Measurements from ENCODE around the gene CEP128.

Gene CEP128

GRCh38 chr14:80901260-80901659 is 40.3 kb downstream of the CEP128 start:
- DNase-seq, result no peak

DNA sequence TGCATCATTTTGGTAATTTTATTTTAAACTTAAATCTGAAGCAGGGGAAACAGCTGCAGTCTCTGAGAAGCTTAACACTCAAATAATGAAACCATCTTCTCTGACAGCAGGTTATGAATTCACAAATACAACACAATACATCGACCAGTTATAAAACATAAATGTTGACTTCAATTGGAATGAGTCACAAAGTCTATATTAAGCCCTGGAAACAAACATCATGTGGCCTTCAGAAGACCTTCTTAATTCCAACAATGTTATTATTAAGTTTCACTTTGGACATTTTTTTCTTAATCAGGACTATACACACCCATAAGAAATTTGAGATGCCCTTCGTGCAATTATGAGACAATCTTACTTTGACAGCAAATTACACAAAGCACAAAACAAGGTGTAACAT is 68.9 kb downstream of the CEP128 start:
- no peak for DNase-seq

DNA sequence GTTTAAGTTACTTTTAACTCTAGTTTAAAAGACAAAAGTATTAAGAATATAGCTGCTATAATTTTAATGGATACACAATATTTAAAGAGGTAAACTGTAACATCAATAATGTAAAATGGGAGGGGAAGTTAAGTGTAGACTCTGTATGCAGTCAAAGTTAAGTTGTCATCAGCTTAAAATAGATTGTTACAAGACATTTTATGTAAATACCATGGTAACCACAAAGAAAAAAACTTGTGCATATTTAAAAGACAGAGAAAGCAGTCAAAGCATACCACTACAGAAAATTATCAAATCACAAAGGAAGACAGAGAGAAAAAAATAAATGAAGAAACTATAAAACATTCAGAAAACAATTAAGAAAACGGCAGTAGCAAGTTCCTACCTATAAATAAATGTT is 73.3 kb downstream of the CEP128 start:
- no peak for DNase-seq

- no peak for DNase-seq
Observed at GRCh38 chr14:80867798-80868197, 73.7 kb downstream of the CEP128 start.

DNA sequence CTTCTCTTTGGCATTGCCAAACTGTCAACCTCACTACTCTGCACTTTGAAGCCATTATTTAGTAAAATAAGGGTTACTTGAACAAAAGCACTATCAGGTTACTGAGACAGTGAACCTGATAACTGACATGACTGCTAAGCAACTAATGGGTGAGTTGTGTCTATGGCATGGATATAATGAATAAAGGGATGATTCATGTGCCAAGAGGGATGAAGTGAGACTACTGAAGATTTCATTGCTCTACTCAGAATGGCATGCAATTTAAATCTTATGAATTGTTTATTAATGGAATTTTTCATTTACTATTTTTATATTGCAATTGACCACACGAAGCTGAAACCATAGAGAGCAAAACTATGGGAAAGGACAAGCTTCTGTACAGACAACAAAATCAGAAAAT is 74.4 kb downstream of the CEP128 start:
- DNase-seq, result no peak

- no peak for DNase-seq
Observed at GRCh38 chr14:80865565-80865964, 76.0 kb downstream of the CEP128 start.

GRCh38 chr14:80862983-80863382 is 78.6 kb downstream of the CEP128 start:
- no peak for DNase-seq

DNA sequence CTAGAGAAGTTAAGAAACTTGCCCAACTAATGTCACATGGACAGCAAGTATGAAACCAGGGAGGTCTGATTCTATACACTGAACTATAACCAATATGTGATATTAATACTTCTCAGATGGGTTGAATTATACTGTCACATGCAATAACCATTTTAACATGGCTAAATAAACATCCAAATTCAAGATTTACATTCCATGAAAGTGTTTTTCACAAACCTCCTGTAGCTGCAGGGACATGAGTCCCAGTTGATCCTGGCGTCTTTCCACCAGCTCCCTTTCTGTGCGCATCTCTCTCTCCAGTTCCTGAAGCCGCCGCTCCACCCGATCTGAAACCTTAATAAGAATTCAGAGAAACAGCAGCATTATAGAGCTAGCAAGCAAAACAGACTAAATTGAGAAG is 79.0 kb downstream of the CEP128 start:
- no peak for DNase-seq

- no peak for DNase-seq
Observed at GRCh38 chr14:80850197-80850814, 91.2 kb downstream of the CEP128 start.

DNA sequence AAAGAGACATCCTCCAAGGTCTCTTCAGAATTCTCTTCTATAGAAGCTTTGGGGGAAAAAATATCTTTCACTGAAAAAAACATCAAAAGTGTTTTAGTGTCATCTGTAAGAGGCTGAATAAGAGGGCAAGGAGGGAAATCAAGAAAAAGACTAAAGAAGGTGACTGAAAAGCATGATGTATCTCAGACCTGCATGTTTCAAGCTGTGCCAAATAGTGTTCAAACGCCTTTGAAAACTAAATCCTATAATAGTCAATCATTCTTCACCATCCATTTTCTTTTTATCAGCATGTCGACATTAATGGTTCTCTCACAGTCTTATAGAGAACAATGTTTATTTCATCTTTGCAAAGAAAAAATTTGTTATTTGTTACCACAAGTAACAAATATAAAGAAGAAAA is 94.5 kb downstream of the CEP128 start:
- no peak for DNase-seq

DNA sequence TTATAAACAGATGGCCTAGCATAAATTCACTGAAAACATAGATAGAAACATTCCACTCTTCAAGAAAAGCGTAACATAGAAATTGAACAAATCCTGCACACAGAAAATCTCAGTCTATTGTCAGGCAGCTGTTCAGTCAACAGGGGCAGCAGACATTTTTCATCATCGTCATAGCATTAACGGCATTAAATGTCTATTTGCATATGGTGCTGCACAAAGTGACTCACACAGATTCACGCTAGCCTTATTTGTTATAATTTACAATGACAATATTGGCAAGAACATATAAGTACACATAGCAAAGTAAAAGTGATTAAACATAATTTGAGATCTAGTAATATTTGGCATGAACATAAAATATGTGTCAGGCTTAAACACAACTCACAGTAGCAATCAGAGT is 95.7 kb downstream of the CEP128 start:
- no peak for DNase-seq

- no peak for DNase-seq
Observed at GRCh38 chr14:80844872-80845271, 96.7 kb downstream of the CEP128 start.

- no peak for DNase-seq
Observed at GRCh38 chr14:80839743-80840142, 101.8 kb downstream of the CEP128 start.

GRCh38 chr14:80809663-80810062 is 131.9 kb downstream of the CEP128 start:
- no peak for DNase-seq

GRCh38 chr14:80805136-80805535 is 136.4 kb downstream of the CEP128 start:
- DNase-seq, result no peak

- no peak for DNase-seq
Observed at GRCh38 chr14:80798878-80799277, 142.7 kb downstream of the CEP128 start.

DNA sequence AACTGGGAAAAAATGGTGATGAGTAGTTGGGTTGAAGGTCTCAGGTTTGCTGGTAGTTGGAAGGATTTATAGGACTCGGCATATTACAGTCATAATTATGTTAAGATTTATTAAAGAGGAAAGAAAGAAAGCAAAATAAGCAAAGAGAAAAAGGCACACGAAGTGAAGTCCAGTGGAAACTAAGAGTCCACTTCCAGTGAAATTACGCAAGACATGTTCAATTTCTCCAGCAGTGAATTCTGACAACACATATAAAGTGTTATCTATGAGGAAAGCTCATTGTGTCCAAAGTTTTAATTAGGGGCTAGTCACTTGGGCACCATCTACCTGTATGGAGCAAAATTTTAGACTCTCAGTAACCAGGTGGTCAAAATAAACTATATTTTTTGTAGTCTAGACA is 143.3 kb downstream of the CEP128 start:
- no peak for DNase-seq

DNA sequence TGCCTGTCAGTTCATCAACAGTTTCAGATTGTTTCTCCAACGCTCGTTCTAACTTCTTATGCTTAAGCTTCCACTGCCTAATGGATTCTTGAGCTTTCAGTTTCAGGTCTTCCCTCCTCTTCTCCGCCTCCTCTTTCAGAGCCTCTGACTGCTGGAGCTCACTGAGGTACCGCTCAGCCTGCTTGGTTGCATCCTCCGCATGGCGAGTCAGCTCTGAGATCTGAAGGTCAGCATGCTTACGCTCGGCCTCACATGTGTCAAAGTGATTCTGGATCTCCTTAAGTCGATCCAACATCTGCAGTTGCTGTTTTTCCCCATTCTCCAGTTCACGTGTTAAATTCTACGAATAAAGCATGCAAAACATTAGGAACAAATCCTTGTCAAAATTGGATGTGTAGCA is 148.8 kb downstream of the CEP128 start:
- DNase-seq, result no peak

DNA sequence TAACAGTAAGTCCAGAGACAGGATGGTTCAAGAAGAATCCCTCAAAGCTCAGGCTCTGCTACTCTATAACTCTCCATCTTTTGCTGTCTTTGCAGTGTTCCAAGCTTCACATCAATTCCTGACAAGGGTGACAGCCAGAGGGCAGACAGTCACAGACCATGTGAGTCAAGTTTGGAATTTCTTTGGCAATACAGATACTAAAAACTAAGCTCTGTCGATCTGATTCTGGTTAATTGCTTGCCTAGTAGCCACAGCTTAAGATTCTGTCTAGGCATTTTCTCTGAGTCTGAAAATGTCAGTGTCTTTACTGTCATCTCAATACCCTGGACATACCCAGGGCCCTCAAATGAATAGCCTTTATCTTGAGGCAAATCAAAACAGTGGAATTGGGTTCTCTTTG is 153.7 kb downstream of the CEP128 start:
- DNase-seq, result no peak

- DNase-seq, result no peak
Observed at GRCh38 chr14:80784820-80785219, 156.7 kb downstream of the CEP128 start.

DNA sequence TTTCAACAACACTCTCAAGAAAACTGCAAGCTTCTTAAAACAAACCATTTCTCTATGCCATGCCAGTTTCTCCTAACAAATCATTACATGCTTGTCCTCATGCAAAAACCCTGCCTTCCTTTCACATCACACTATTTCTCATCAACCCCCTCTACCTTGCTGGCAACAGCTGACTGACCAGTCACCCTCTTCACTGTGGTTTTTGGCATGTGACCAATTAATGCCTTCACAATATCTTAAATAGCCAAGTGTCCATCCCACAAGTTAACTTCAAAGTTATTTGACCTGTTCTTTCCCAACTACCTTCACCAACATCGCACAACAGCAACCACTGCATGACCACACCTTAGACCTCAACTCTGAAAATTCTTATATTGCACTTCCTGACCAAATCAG is 159.6 kb downstream of the CEP128 start:
- no peak for DNase-seq

GRCh38 chr14:80780500-80780899 is 161.0 kb downstream of the CEP128 start:
- no peak for DNase-seq

DNA sequence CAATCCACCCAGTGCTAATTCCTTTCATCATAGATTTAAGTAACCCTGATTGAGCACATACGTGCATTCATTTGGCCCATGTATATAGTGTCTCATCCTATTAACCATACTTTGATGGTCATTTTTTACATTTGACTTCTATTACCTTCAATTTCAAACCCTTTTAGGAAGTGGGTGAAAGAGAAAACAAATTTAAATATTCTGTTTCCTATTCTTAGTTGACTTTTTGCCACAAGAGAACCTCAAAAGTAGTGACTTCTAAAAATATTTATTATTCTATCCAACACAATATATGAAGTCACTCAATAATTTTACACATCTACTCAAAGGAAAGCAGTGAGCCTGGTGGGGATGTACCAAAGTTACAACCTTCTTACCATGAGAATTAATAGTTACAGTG is 164.9 kb downstream of the CEP128 start:
- no peak for DNase-seq

DNA sequence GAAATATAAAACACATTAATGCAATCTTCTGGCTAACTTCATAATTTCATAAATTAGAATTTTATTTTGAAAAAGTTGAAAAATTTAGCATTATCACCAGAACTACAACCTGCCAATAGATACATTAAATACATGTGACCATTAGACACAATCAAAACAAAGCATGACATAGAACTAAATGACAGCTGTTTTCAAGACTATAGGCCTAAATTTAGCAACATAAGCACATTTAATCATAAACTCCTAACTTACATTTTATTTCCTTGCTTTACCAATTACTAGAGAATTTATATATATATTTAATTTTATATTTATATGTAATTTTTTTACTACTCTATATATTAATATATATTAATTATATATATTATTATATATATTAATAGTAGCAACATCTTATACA is 165.4 kb downstream of the CEP128 start:
- DNase-seq, result no peak

- no peak for DNase-seq
Observed at GRCh38 chr14:80772504-80772903, 169.0 kb downstream of the CEP128 start.

DNA sequence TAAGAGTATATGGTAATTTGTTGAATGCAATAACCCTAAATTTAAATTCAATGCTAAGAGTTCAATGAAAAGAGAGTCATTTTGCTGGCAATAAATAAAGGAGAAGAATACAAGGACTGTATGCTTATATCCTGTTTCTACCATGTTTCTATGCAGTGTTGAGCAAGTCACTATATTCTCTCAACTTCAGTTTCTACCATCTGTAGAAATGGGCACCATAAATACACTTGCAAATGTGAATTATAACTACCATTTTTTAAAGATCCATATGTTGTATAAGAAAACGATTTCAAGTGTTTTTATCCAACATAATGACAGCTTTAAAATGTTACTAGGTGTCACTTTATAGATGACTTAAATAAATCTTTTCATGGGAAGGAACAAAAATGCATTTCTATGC is 170.3 kb downstream of the CEP128 start:
- no peak for DNase-seq

Data from activated CD4-positive, CD25-positive, alpha-beta regulatory T cell (primary cell).